HepG2 (cell line): ENCODE measurements around the gene SPAG9. TPM values are rescaled to one million over a fixed set of nuclear protein-coding genes. Genes with fewer than 3 reads are reported as not detected.
A peak's percentile ranks its signal among the peaks of the same experiment; 100 is the strongest.

Experiments
- ATAC-seq: fragments of 200-7000 bp; cut with Tn5 transposase; 3 replicates; pipeline ENCODE4 v1.9.1; 2020; ENCODE audit warnings: mild to moderate bottlenecking, moderate library complexity
- BruUV-seq: library from RNA; stranded (reverse); fragments of 400-500 nt; replicated peaks from 2 replicates; lab custom pipeline; 2021; lab: Mats Ljungman, UMichigan
- CTCF ChIA-PET: fragments of 300-600 bp; formaldehyde crosslinking; extraction: SDS; loops from one replicate; lab custom pipeline; 2021; ENCODE audit warnings: low total read pairs, inconsistent platforms, low intra/inter-chr PET ratio; lab: Yijun Ruan, JAX
- POLR2A ChIA-PET: fragments of 350-600 bp; sonication (Branson Sonifier 250); formaldehyde crosslinking; loops from one replicate; lab custom pipeline; 2020; ENCODE audit warnings: antibody characterized with exemption, inconsistent platforms; lab: Yijun Ruan, JAX
- DNase-seq: peaks from one replicate; pipeline ENCODE4 v3.0.0-alpha.2; 2015; ENCODE audit warnings: low spot score
- FAIRE-seq: peaks from 3 replicates; lab custom pipeline; 2011; peaks lifted over from hg19 to GRCh38; lab: Jason Lieb, UNC
- H2AFZ ChIP-seq: one replicate; pipeline ENCODE4 v1.6.1; 2011; ENCODE audit warnings: low read length, inconsistent platforms
- H3K27ac ChIP-seq: fragments of 300-600 bp; 3 replicates; pipeline ENCODE4 v1.8.0; 2011; ENCODE audit warnings: mixed run types, mild to moderate bottlenecking, mixed read lengths, low read length, inconsistent platforms; ENCODE audit not compliant: insufficient read depth; ENCODE audit errors: extremely low read length
- H3K27me3 ChIP-seq, 2 experiments: fragments of 200-600 bp in 1 of 2; 2 replicates in 1 of 2; 3 replicates in 1 of 2; pipeline versions ENCODE4 v1.6.0 to v1.8.0; 2011; ENCODE audit warnings: low read length in 2 of 2, mild to moderate bottlenecking in 2 of 2, moderate library complexity in 2 of 2, inconsistent platforms in 1 of 2; ENCODE audit not compliant: insufficient read depth in 2 of 2, control insufficient read depth in 1 of 2
- H3K36me3 ChIP-seq, 2 experiments: fragments of 200-600 bp in 1 of 2; replicated peaks in 1 of 2; 2 replicates in 1 of 2; 3 replicates in 1 of 2; pipeline versions ENCODE4 v1.5.1 to v1.8.0; 2011; ENCODE audit warnings: low read length in 2 of 2, inconsistent platforms in 1 of 2; ENCODE audit not compliant: insufficient read depth in 2 of 2, control insufficient read depth in 1 of 2
- H3K4me1 ChIP-seq: 2 replicates; pipeline ENCODE4 v1.5.1; 2012; ENCODE audit warnings: low read length, inconsistent platforms; ENCODE audit not compliant: insufficient read depth
- H3K4me2 ChIP-seq: 2 replicates; pipeline ENCODE4 v1.6.0; 2011; ENCODE audit warnings: low read depth, low read length, inconsistent platforms
- H3K4me3 ChIP-seq, 3 experiments: fragments of 200-600 bp in 1 of 3; sonication (generic), shearing (Covaris generic) in 1 of 3; replicated peaks in 1 of 3; 2 replicates each; pipeline ENCODE4 v1.5.1; 2011 to 2016; ENCODE audit warnings: low read length in 3 of 3, inconsistent platforms in 2 of 3, low read depth in 2 of 3, mild to moderate bottlenecking in 2 of 3, control low read depth in 1 of 3, mixed read lengths in 1 of 3; ENCODE audit not compliant: insufficient read depth in 1 of 3
- H3K79me2 ChIP-seq: one replicate; pipeline ENCODE4 v1.6.1; 2011; ENCODE audit warnings: low read length, inconsistent platforms; ENCODE audit not compliant: insufficient read depth
- H3K9ac ChIP-seq: 2 replicates; pipeline ENCODE4 v1.6.0; 2011; ENCODE audit warnings: mild to moderate bottlenecking, low read depth, low read length, inconsistent platforms; ENCODE audit not compliant: insufficient read depth
- H3K9me3 ChIP-seq: 2 replicates; pipeline ENCODE4 v1.5.1; 2012; ENCODE audit warnings: mild to moderate bottlenecking, low read length
- H4K20me1 ChIP-seq: 2 replicates; pipeline ENCODE4 v1.6.0; 2011; ENCODE audit warnings: inconsistent platforms, mild to moderate bottlenecking, low read length, moderate library complexity; ENCODE audit not compliant: insufficient read depth
- BCL6 ChIP-seq: IDR thresholded peaks from 2 replicates; pipeline ENCODE4 v1.6.1; 2016; ENCODE audit warnings: missing genetic modification reagents, missing compliant biosample characterization
- FOSL2 ChIP-seq: sonication (generic); formaldehyde crosslinking; IDR thresholded peaks from 2 replicates; pipeline ENCODE4 v1.4.0; 2020; ENCODE audit warnings: missing genetic modification reagents
- KLF6 ChIP-seq: IDR thresholded peaks from 2 replicates; pipeline ENCODE4 v1.8.0; 2016; ENCODE audit warnings: missing biosample characterization, missing genetic modification reagents
- NAIF1 ChIP-seq: sonication (generic); formaldehyde crosslinking; IDR thresholded peaks from 2 replicates; pipeline ENCODE4 v1.5.0; 2020; ENCODE audit warnings: mild to moderate bottlenecking, missing genetic modification reagents, borderline replicate concordance
- ONECUT2 ChIP-seq: sonication (generic); formaldehyde crosslinking; IDR thresholded peaks from 2 replicates; pipeline ENCODE4 v1.4.0; 2020; ENCODE audit warnings: missing genetic modification reagents
- PAWR ChIP-seq: sonication (generic); formaldehyde crosslinking; IDR thresholded peaks from 2 replicates; pipeline ENCODE4 v1.4.0; 2020; ENCODE audit warnings: missing genetic modification reagents, mild to moderate bottlenecking, borderline replicate concordance
- POGK ChIP-seq: sonication (generic); formaldehyde crosslinking; conservative IDR thresholded peaks from 2 replicates; pipeline ENCODE4 v1.8.0; 2022; ENCODE audit warnings: mild to moderate bottlenecking, moderate library complexity, missing genetic modification reagents
- ZFP90 ChIP-seq: sonication (generic); formaldehyde crosslinking; IDR thresholded peaks from 2 replicates; pipeline ENCODE4 v1.8.0; 2022; ENCODE audit warnings: missing genetic modification reagents, mild to moderate bottlenecking, inconsistent platforms, borderline replicate concordance
- ZNF572 ChIP-seq: sonication (generic); formaldehyde crosslinking; IDR thresholded peaks from 2 replicates; pipeline ENCODE4 v1.5.1; 2020; ENCODE audit warnings: mild to moderate bottlenecking, missing genetic modification reagents
- ZNF609 ChIP-seq: sonication (generic); formaldehyde crosslinking; IDR thresholded peaks from 2 replicates; pipeline ENCODE4 v1.4.0; 2020; ENCODE audit warnings: mild to moderate bottlenecking, missing genetic modification reagents, borderline replicate concordance
- WGBS: methylation state at CpG from one replicate; pipeline ENCODE4 v1.1.6; 2017; ENCODE audit warnings: low lambda C conversion rate; 5-methylcytosine and 5-hydroxymethylcytosine counted together
- in situ Hi-C: cut with HindIII; loops from 2 replicates; pipeline ENCODE4 v1.10.0; 2017; ENCODE audit warnings: low pct_unique_long_range_greater_than_20kb; ENCODE audit not compliant: extremely low pct_ligation_motif_present
- intact Hi-C: fragments of 100-400 bp; cut with micrococcal nuclease; formaldehyde crosslinking; loops from one replicate; pipeline ENCODE4 v1.10.0; 2022; ENCODE audit not compliant: unreplicated experiment
- polyA plus RNA-seq, 8 experiments: library from polyadenylated mRNA; depleted of rRNA in 3 of 8; stranded (reverse) in 7 of 8; unstranded in 1 of 8; fragments of >200 nt; fragmentation: Illumina TruSeq in 4 of 8; extraction: Trizol in 4 of 8; gene quantifications; 2 replicates each; pipeline versions ENCODE4 v1.2.1 to v1.2.3, GENCODE V29; 2011 to 2016; ENCODE audit warnings: low read depth in 4 of 8, missing spikeins in 1 of 8, mixed read lengths in 1 of 8; ENCODE audit not compliant: insufficient read depth in 1 of 8
- total RNA-seq, 5 experiments: library from RNA; depleted of rRNA; stranded (reverse); fragments of >200 nt; fragmentation: Illumina TruSeq; extraction: Trizol; gene quantifications; 2 replicates each; pipeline ENCODE4 v1.2.3, GENCODE V29; 2016; ENCODE audit warnings: low read depth in 1 of 5

SPAG9 gene
- total and polyA plus RNA-seq, 2 of the 13 experiments (the other 11 are each of a cell fraction or from before 2014, with no cell fraction given): 43.2 to 78.6 TPM

GRCh38 chr17:50993544-50993943 lies 127.1 kb downstream of the SPAG9 start:
- intact Hi-C loops (no loop called here), in situ Hi-C loops (no loop called here)
- DNase-seq: no peak
- no peak overlapping the region for H2AFZ ChIP-seq
- H3K4me2 ChIP-seq: no peak overlapping the region
- peaks cover 30 to 83% of the 10 kb centered on the region in 2 experiments for H3K36me3 ChIP-seq
- no peaks in the 10 kb centered on the region for H3K27me3 ChIP-seq
- no peaks in the 10 kb centered on the region for H3K9me3 ChIP-seq
- WGBS: 97% methylated on average over 2 of the region's 2 CpGs
- no peaks in the 10 kb centered on the region for H3K79me2 ChIP-seq
- H3K27ac ChIP-seq: no peak overlapping the region
- POLR2A ChIA-PET: no interaction called here
- TF ChIP-seq ZFP90 (CRISPR knock-in tag) (no peak), PAWR (CRISPR knock-in tag) (no peak)
- TF ChIP-seq, all 625 proteins: peak for 0
- peaks cover 5% of the 10 kb centered on the region for H3K4me1 ChIP-seq
- H4K20me1 ChIP-seq: no peaks in the 10 kb centered on the region
- no peak for ATAC-seq
- FAIRE-seq: no peak
- no TSS peak for BruUV-seq
- H3K9ac ChIP-seq: no peak overlapping the region
- CTCF ChIA-PET: no interaction called here
- H3K4me3 ChIP-seq: no peak overlapping the region

GRCh38 chr17:50989149-50989548 lies 131.5 kb downstream of the SPAG9 start:
- TSS peak; percentile 21 for BruUV-seq
- DNase-seq: no peak
- H3K9ac ChIP-seq: no peak overlapping the region
- H3K27ac ChIP-seq: no peak overlapping the region
- H3K79me2 ChIP-seq: no peaks in the 10 kb centered on the region
- ChIA-PET POLR2A (no interaction called here), CTCF (no interaction called here)
- H3K4me2 ChIP-seq: no peak overlapping the region
- H3K36me3 ChIP-seq: peaks cover 20 to 69% of the 10 kb centered on the region in 2 experiments
- intact Hi-C loops: no loop called here
- 98% methylated on average over 3 of the region's 3 CpGs for WGBS
- peaks cover 13% of the 10 kb centered on the region for H3K4me1 ChIP-seq
- ATAC-seq: no peak
- H4K20me1 ChIP-seq: no peaks in the 10 kb centered on the region
- no peaks in the 10 kb centered on the region for H3K9me3 ChIP-seq
- FAIRE-seq: no peak
- no peak overlapping the region for H2AFZ ChIP-seq
- no peaks in the 10 kb centered on the region for H3K27me3 ChIP-seq
- H3K4me3 ChIP-seq: no peak overlapping the region
- in situ Hi-C loops: no loop called here
- TF ChIP-seq ONECUT2 (CRISPR knock-in tag) (no peak), FOSL2 (CRISPR knock-in tag) (no peak), KLF6 (no peak), BCL6 (CRISPR knock-in tag) (no peak), POGK (no peak), NAIF1 (CRISPR knock-in tag) (no peak), ZNF572 (CRISPR knock-in tag) (no peak), ZNF609 (no peak)
